Astrocyte (in vitro differentiated cells and primary cell): ENCODE data around the gene TCF3. TPM values are rescaled to one million over a fixed set of nuclear protein-coding genes. Genes with fewer than 3 reads are reported as not detected.

Source experiments
- DNase-seq: peaks from one replicate; pipeline ENCODE4 v3.0.0-alpha.2; 2010; ENCODE audit warnings: low read depth
- FAIRE-seq: peaks from 2 replicates; lab custom pipeline; 2011; peaks lifted over from hg19 to GRCh38; lab: Jason Lieb, UNC
- H2AFZ ChIP-seq: 2 replicates; pipeline ENCODE4 v1.6.0; 2012; ENCODE audit warnings: low read depth, low read length, inconsistent platforms
- H3K27ac ChIP-seq: 2 replicates; pipeline ENCODE4 v1.5.1; 2011; ENCODE audit warnings: low read depth, low read length, inconsistent platforms
- H3K27me3 ChIP-seq: 2 replicates; pipeline ENCODE4 v1.6.0; 2011; ENCODE audit warnings: low read length, inconsistent platforms; ENCODE audit not compliant: insufficient read depth
- H3K36me3 ChIP-seq: 2 replicates; pipeline ENCODE4 v1.5.1; 2011; ENCODE audit warnings: low read length, inconsistent platforms; ENCODE audit not compliant: insufficient read depth
- H3K4me1 ChIP-seq: 2 replicates; pipeline ENCODE4 v1.5.1; 2011; ENCODE audit warnings: low read length, inconsistent platforms; ENCODE audit not compliant: insufficient read depth
- H3K4me2 ChIP-seq: 2 replicates; pipeline ENCODE4 v1.6.0; 2012; ENCODE audit warnings: low read length, inconsistent platforms
- H3K4me3 ChIP-seq: 2 replicates; pipeline ENCODE4 v1.5.1; 2011; ENCODE audit warnings: low read depth, mild to moderate bottlenecking, low read length, inconsistent platforms; ENCODE audit not compliant: insufficient read depth
- H3K79me2 ChIP-seq: 2 replicates; pipeline ENCODE4 v1.6.0; 2012; ENCODE audit warnings: mild to moderate bottlenecking, low read length, inconsistent platforms; ENCODE audit not compliant: insufficient read depth
- H3K9ac ChIP-seq: 2 replicates; pipeline ENCODE4 v1.6.0; 2012; ENCODE audit warnings: mild to moderate bottlenecking, low read length, inconsistent platforms
- H3K9me3 ChIP-seq: 2 replicates; pipeline ENCODE4 v1.5.1; 2012; ENCODE audit warnings: low read depth, mild to moderate bottlenecking, low read length, inconsistent platforms; ENCODE audit not compliant: insufficient read depth
- H4K20me1 ChIP-seq: 2 replicates; pipeline ENCODE4 v1.6.0; 2012; ENCODE audit warnings: low read length, inconsistent platforms; ENCODE audit not compliant: insufficient read depth
- H3K27ac Mint-ChIP-seq: one replicate; pipeline ENCODE4 v1.8.0; 2021; ENCODE audit warnings: mild to moderate bottlenecking, mixed read lengths; ENCODE audit not compliant: unreplicated experiment
- H3K27me3 Mint-ChIP-seq: one replicate; pipeline ENCODE4 v1.8.0; 2021; ENCODE audit warnings: low read depth, mixed read lengths; ENCODE audit not compliant: unreplicated experiment
- H3K36me3 Mint-ChIP-seq: one replicate; pipeline ENCODE4 v1.8.0; 2021; ENCODE audit warnings: low read depth, mixed read lengths; ENCODE audit not compliant: unreplicated experiment
- H3K4me1 Mint-ChIP-seq: one replicate; pipeline ENCODE4 v1.8.0; 2021; ENCODE audit warnings: low read depth, mixed read lengths; ENCODE audit not compliant: unreplicated experiment
- H3K4me3 Mint-ChIP-seq: one replicate; pipeline ENCODE4 v1.8.0; 2021; ENCODE audit warnings: mild to moderate bottlenecking, moderate library complexity, mixed read lengths; ENCODE audit not compliant: unreplicated experiment
- H3K9me3 Mint-ChIP-seq: one replicate; pipeline ENCODE4 v1.8.0; 2021; ENCODE audit warnings: mild to moderate bottlenecking, mixed read lengths; ENCODE audit not compliant: unreplicated experiment
- EZH2 ChIP-seq: IDR thresholded peaks from 2 replicates; pipeline ENCODE4 v1.6.1; 2012; ENCODE audit warnings: mild to moderate bottlenecking, low read length, inconsistent platforms; ENCODE audit not compliant: insufficient read depth
- total RNA-seq: library from RNA; stranded (reverse); gene quantifications from 2 replicates; pipeline ENCODE4 v1.2.1, GENCODE V29; 2021
- TF ChIP-seq, protein P1 (sequence below): IDR thresholded peaks from 2 replicates; pipeline ENCODE4 v1.5.1; 2011; ENCODE audit warnings: low read depth, mild to moderate bottlenecking, inconsistent platforms, low read length, moderate library complexity; ENCODE audit not compliant: insufficient read depth

The TCF3 gene
- total RNA-seq, 1 donor from 2014 or later, result 173 TPM

DNA sequence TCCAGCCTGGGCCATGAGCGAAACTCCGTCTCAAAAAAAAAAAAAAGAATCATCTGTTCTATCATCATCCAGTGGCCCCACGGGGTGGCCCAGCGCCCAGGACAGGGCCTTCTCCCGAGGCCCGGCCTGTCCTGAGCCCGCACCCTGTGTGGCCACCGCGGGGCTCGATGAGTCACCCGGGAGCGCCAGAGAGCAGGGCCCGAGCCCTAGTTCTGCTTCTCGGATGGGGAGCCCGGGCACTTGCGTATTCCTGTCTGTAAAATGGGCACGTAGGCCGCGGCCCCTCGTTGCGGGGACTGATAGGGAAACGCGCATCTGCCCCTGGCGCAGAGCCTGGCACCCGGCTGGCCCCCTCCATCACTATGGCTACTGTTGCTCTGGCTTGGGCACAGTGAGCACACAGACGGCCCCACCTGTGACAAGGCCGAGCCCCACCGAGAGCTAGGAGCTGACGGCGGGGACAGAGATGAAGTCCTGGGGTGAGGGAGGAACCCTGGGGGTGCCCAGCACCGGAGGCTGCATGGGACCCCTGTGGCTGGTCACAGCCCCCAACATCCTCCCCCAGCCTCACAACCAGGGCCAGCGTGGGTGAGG, 25.9 kb downstream of the TCF3 start:
- no peaks in the 10 kb centered on the region for H3K9me3 Mint-ChIP-seq
- FAIRE-seq, result no peak

DNA sequence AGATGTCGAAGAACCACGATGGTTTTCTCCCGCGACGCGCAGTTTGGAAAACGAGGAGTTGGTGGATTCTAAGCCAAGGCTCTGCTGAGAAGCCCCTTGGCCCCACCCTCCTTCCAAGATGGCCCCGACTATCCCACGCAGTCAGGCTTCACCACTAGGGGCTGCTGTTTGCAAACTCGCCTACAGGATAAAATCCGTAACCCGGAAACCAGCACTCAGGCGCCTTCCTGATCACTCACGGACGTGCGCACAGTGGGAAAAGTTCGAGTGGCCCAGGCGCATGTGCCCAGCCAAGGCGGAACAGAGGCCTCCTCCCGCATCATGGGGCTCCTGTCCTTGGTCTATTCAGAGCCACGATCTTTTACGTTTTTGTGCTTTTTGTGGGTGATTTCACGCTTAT, 28.0 kb downstream of the TCF3 start:
- Mint-ChIP-seq H3K4me1 (peaks cover 3% of the 10 kb centered on the region), H3K4me3 (no peak overlapping the region), H3K27me3 (no peaks in the 10 kb centered on the region), H3K27ac (no peak overlapping the region), H3K36me3 (peaks cover 10% of the 10 kb centered on the region), H3K9me3 (no peaks in the 10 kb centered on the region)
- Histone ChIP-seq H4K20me1 (peaks cover 36% of the 10 kb centered on the region), H3K4me1 (no peaks in the 10 kb centered on the region), H3K9ac (no peak overlapping the region), H3K9me3 (no peaks in the 10 kb centered on the region), H2AFZ (no peak overlapping the region), H3K36me3 (peaks cover 8% of the 10 kb centered on the region), H3K27me3 (no peaks in the 10 kb centered on the region), H3K27ac (no peak overlapping the region), H3K4me2 (no peak overlapping the region), H3K79me2 (peaks cover 12% of the 10 kb centered on the region), H3K4me3 (no peak overlapping the region)
- FAIRE-seq (no peak), DNase-seq (peak; percentile 15)
- TF ChIP-seq, protein P1, sequence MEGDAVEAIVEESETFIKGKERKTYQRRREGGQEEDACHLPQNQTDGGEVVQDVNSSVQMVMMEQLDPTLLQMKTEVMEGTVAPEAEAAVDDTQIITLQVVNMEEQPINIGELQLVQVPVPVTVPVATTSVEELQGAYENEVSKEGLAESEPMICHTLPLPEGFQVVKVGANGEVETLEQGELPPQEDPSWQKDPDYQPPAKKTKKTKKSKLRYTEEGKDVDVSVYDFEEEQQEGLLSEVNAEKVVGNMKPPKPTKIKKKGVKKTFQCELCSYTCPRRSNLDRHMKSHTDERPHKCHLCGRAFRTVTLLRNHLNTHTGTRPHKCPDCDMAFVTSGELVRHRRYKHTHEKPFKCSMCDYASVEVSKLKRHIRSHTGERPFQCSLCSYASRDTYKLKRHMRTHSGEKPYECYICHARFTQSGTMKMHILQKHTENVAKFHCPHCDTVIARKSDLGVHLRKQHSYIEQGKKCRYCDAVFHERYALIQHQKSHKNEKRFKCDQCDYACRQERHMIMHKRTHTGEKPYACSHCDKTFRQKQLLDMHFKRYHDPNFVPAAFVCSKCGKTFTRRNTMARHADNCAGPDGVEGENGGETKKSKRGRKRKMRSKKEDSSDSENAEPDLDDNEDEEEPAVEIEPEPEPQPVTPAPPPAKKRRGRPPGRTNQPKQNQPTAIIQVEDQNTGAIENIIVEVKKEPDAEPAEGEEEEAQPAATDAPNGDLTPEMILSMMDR, result peak; percentile 62
- TF ChIP-seq EZH2, result no peak

More for the DNA sequence above, 25.9 kb downstream of the TCF3 start:
- H3K27me3 Mint-ChIP-seq, result no peaks in the 10 kb centered on the region
- Histone ChIP-seq H3K36me3 (peaks cover 5% of the 10 kb centered on the region), H3K79me2 (peaks cover 14% of the 10 kb centered on the region), H3K9me3 (no peaks in the 10 kb centered on the region), H2AFZ (no peak overlapping the region), H3K4me1 (no peaks in the 10 kb centered on the region), H4K20me1 (peaks cover 43% of the 10 kb centered on the region), H3K27ac (no peak overlapping the region), H3K4me3 (no peak overlapping the region), H3K4me2 (no peak overlapping the region), H3K9ac (no peak overlapping the region), H3K27me3 (no peaks in the 10 kb centered on the region)
- H3K4me3 Mint-ChIP-seq, result no peak overlapping the region
- peaks cover 10% of the 10 kb centered on the region for H3K36me3 Mint-ChIP-seq
- H3K27ac Mint-ChIP-seq, result no peak overlapping the region
- TF ChIP-seq, protein P1, result no peak
- no peak for TF ChIP-seq EZH2
- peaks cover 1% of the 10 kb centered on the region for H3K4me1 Mint-ChIP-seq
- no peak for DNase-seq

DNA sequence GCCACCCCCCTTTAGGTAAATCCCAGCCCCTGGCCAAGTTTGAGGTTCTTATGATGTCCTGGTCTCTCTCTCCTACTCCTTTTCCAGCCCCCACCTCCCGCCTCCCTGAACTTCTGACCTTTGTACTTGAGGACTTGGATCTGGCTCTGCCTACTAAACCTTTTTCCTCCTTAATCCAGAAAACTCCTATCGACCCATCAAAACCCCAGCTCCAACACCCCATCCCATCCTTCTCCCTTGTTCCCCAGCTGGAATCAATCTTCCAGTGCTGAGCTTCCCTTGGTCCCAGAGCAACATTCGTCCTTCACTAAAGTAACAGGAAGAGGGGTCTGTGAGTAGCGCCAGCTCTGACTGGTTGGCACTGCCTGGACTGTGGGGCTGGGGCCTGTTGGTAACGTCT, 29.9 kb downstream of the TCF3 start:
- H3K4me1 ChIP-seq, result no peaks in the 10 kb centered on the region
- H3K27me3 Mint-ChIP-seq, result no peaks in the 10 kb centered on the region
- peaks cover 8% of the 10 kb centered on the region for H3K36me3 ChIP-seq
- H3K4me3 Mint-ChIP-seq, result peak overlapping the region; percentile 47
- no peak for FAIRE-seq
- H3K79me2 ChIP-seq, result peaks cover 6% of the 10 kb centered on the region
- peaks cover 44% of the 10 kb centered on the region for H4K20me1 ChIP-seq
- no peak overlapping the region for H3K27ac ChIP-seq
- no peak for DNase-seq
- no peak overlapping the region for H3K4me2 ChIP-seq
- no peak for TF ChIP-seq EZH2
- TF ChIP-seq, protein P1, result no peak
- no peak overlapping the region for H3K4me3 ChIP-seq
- no peaks in the 10 kb centered on the region for H3K9me3 Mint-ChIP-seq
- H3K27me3 ChIP-seq, result no peaks in the 10 kb centered on the region
- no peak overlapping the region for H2AFZ ChIP-seq
- H3K9ac ChIP-seq, result no peak overlapping the region
- H3K36me3 Mint-ChIP-seq, result peaks cover 10% of the 10 kb centered on the region
- no peaks in the 10 kb centered on the region for H3K9me3 ChIP-seq
- H3K4me1 Mint-ChIP-seq, result peaks cover 3% of the 10 kb centered on the region
- peak overlapping the region; percentile 58 for H3K27ac Mint-ChIP-seq
